Right cardiac atrium (tissue), 5 donors: Measurements from ENCODE around the gene SPEF2. TPM values are rescaled to one million over a fixed set of nuclear protein-coding genes. Genes with fewer than 3 reads are reported as not detected.

Experiments used
- ATAC-seq, 2 donors: fragments of 200-7000 bp; cut with Tn5 transposase; one replicate each; pipeline versions ENCODE4 v1.8.0 to v1.9.1; 2020; ENCODE audit warnings: moderate library complexity in 2 of 2, mild to moderate bottlenecking in 1 of 2
- DNase-seq, 3 donors: peaks; one replicate each; pipeline ENCODE4 v3.0.0-alpha.2; 2020
- H3K27ac ChIP-seq: one replicate; pipeline ENCODE4 v1.5.1; 2013; ENCODE audit warnings: mild to moderate bottlenecking, low read length, control low read depth, moderate library complexity
- H3K27me3 ChIP-seq: one replicate; pipeline ENCODE4 v1.6.1; 2013; ENCODE audit not compliant: control insufficient read depth, insufficient read depth
- H3K4me1 ChIP-seq: one replicate; pipeline ENCODE4 v1.6.1; 2013; ENCODE audit warnings: low read length; ENCODE audit not compliant: control insufficient read depth, insufficient read depth
- H3K4me3 ChIP-seq: one replicate; pipeline ENCODE4 v1.5.1; 2013; ENCODE audit warnings: low read length, control low read depth
- H3K9me3 ChIP-seq: one replicate; pipeline ENCODE4 v1.6.1; 2013; ENCODE audit warnings: low read length; ENCODE audit not compliant: control insufficient read depth
- WGBS: extraction: QIAGEN DNeasy Blood & Tissue Kit; methylation state at CpG from one replicate; pipeline ENCODE4 v1.1.7; 2013; 5-methylcytosine and 5-hydroxymethylcytosine counted together
- intact Hi-C, 4 donors: fragments of 100-400 bp; cut with DNase I; formaldehyde crosslinking; loops; one replicate each; pipeline versions ENCODE4 v1.11.0 to v1.14.0; 2022 to 2023
- polyA plus RNA-seq: library from polyadenylated mRNA; stranded (reverse); fragments of 200-250 nt; gene quantifications from one replicate; pipeline ENCODE4 v1.2.3, GENCODE V29; 2013
- total RNA-seq, 4 donors: library from RNA; stranded (reverse); fragmentation: NEBNext Ultra II Directional; extraction: Animal tissue kit (Norgen Biotek cat#: 25700); gene quantifications; one replicate each; pipeline ENCODE4 v1.2.1, GENCODE V29; 2021
- donor health status: healthy with polysubstance abuse.
- donor health status: DM: no; HTN: yes; CAD: no.
- donor health status: DM: no; HTN: no; CAD: no.
- donor health status: DM: no; HTN: yes; CAD: no; lungs with severe emphysema.
- donor health status: DM: yes; HTN: yes; CAD: no.

The SPEF2 gene
- total and polyA plus RNA-seq, 5 donors: 1.6 to 4.5 (median 1.9) TPM

DNA sequence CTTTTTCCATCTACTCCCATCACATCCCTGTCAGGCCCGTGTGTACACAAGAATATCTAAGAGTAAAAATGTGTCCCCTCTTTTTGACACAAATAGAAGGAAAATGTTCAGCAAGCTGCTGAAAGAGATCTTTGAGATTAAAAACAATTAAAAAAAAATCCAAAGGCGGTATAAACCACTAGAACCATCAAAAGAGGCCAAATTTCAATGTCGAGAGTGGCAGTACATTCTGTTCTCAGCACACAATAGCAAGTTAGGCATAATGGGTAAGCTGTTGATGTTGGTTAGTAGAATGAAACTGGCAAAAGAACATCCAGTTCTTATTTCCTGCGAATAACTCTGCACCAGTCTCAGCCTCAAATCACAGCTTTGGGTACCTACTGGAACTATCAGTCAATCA is 143.9 kb downstream of the SPEF2 start:
- no peaks in the 10 kb centered on the region for H3K9me3 ChIP-seq
- whole genome bisulfite sequencing: 91% methylated on average over 4 of the region's 4 CpGs
- no peaks in the 10 kb centered on the region for H3K27me3 ChIP-seq
- no peak overlapping the region for H3K4me3 ChIP-seq
- ATAC-seq (no peak), DNase-seq (no peak)
- no peaks in the 10 kb centered on the region for H3K4me1 ChIP-seq
- intact Hi-C loops: no loop called here
- no peak overlapping the region for H3K27ac ChIP-seq

DNA sequence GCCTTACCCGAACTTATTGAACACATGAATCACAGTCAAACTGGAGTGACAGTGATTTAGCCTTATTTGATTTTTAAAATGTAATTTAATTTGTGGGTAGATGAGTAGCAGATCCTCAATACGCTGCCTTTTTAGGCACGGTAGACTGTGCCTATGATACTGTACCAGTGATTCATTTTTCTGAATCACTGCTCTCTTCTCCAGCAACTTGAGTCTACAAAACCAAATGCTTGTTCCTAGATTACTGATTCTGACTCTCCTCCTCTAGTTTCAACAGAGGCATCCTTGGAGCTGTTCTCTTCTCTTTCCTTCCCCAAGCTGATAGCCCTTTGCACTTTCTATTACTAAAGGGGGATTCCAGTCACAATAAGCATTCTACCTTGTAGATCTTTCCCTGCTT is 144.7 kb downstream of the SPEF2 start:
- 91% methylated on average over 3 of the region's 3 CpGs for WGBS
- DNase-seq: no peak
- H3K4me1 ChIP-seq: no peaks in the 10 kb centered on the region
- H3K27ac ChIP-seq: no peak overlapping the region
- no peak for ATAC-seq
- H3K4me3 ChIP-seq: no peak overlapping the region
- H3K27me3 ChIP-seq: no peaks in the 10 kb centered on the region
- no peaks in the 10 kb centered on the region for H3K9me3 ChIP-seq
- intact Hi-C loops: no loop called here

DNA sequence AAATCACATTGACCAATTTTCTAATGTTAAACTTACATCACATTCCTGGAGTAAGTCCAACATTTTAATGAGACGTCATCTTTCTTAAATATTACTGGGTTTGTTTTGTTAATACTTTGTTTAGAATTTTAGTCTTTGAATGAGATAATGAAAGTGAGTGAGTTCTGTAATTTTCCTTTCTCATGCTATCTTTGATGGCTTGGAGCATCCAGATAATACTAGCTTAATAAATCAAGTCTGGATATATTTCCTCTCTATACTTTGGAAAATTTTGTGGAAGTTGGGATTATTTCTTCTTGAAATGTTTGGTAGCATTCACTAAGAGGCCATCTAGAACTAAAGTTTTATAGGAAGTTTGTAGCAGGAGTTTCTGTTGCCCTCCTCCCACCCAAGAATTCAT is 148.3 kb downstream of the SPEF2 start:
- no peak overlapping the region for H3K4me3 ChIP-seq
- ATAC-seq (no peak), DNase-seq (no peak)
- H3K9me3 ChIP-seq: peaks cover 2% of the 10 kb centered on the region
- no peaks in the 10 kb centered on the region for H3K4me1 ChIP-seq
- 38% methylated on average over 1 of the region's 1 CpG for whole genome bisulfite sequencing
- H3K27me3 ChIP-seq: no peaks in the 10 kb centered on the region
- intact Hi-C loops: no loop called here
- no peak overlapping the region for H3K27ac ChIP-seq

DNA sequence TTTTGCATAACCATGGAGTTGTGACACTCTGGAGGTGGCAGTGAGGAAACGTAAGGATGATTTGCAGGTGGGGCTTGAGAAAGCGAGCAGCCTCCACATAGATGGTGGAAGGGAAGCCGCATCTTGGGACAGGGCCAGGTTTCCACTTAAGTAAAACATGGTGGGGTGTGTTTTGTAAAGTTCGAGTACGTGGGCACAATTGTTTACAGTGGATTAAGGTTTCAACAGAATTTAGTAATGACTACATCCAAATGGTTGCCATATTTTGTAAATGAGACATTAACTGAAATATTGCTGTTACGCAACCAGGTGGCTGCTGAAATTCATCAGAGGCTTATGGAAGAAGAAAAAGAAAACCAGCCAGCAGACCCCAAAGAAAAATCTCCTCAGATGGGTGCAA is 153.6 kb downstream of the SPEF2 start:
- whole genome bisulfite sequencing: 83% methylated on average over 6 of the region's 6 CpGs
- no peak for ATAC-seq
- DNase-seq: no peak
- intact Hi-C loops: loop anchor here in 1 of 4 donors (10.0 kb wide), 1 partner anchor 154 kb away; no protein-coding TSS in a partner anchor
- no peaks in the 10 kb centered on the region for H3K27me3 ChIP-seq
- H3K4me1 ChIP-seq: no peaks in the 10 kb centered on the region
- no peak overlapping the region for H3K4me3 ChIP-seq
- H3K9me3 ChIP-seq: peaks cover 7% of the 10 kb centered on the region
- H3K27ac ChIP-seq: no peak overlapping the region

DNA sequence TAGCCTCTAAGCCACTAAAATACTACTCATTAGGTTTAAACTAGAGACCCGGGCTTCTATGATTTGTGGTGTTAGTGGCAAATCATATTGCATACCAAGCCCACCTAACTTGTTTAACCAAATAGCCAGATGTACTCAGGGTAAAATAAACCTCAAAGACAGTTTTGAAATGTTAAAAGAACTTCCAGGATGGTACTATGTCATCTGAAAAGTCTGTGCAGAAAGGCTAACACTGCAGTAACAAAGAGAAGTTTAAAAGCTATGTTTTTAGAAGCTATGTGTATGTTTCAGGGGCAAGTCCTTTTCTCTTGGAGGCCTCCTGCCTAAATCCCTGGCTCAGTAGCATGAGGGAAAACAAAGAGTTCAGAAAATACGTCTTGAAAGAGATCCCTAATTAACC is 154.2 kb downstream of the SPEF2 start:
- no peak for DNase-seq
- Histone ChIP-seq H3K27me3 (no peaks in the 10 kb centered on the region), H3K9me3 (peaks cover 7% of the 10 kb centered on the region), H3K4me1 (no peaks in the 10 kb centered on the region), H3K4me3 (no peak overlapping the region), H3K27ac (no peak overlapping the region)
- no peak for ATAC-seq
- 70% methylated on average over 2 of the region's 2 CpGs for WGBS
- intact Hi-C loops: loop anchor here in 1 of 4 donors (10.0 kb wide), 1 partner anchor 153 kb away; no protein-coding TSS in a partner anchor

DNA sequence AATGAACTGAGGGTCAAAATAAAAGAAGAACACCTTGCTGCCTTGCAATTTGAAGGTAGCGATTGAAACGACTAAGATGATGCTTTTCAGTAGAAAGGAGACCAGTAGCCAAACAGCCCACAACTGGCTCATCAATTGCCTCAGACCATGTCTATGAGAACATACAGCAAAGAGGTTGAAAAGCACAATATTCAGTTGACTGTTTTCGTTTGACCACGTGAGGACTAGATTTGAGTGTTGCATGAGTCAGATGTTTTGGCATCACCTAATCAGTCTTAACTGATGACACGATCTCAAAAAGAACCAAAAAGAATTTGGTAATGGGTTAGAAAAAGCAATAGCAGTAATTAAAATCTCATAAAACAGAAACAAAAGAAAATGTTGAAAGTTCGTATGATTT is 156.3 kb downstream of the SPEF2 start:
- Histone ChIP-seq H3K27me3 (no peaks in the 10 kb centered on the region), H3K4me1 (no peaks in the 10 kb centered on the region), H3K27ac (no peak overlapping the region), H3K9me3 (peaks cover 7% of the 10 kb centered on the region), H3K4me3 (no peak overlapping the region)
- WGBS: 79% methylated on average over 6 of the region's 6 CpGs
- DNase-seq: no peak
- intact Hi-C loops: loop anchor here in 1 of 4 donors (10.0 kb wide), 1 partner anchor 151 kb away; no protein-coding TSS in a partner anchor
- no peak for ATAC-seq

DNA sequence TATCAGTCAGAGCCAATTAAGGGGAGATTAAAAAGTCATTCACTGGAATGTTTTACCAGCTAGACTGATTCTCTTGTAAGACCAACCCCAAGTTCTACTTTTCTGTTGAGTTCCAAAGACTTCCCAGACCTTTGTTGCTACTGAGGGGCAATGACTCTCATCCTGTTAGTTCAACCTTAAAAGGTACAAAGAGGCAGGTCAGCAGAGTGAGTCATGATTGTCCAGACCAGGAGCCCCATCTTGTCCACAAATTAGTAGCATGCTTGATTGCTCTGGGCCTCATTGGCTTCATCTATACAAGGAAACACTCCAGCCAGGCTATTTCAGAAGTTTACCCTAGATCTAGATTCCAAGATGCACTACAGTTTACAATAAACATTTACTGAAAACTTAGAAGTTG is 159.1 kb downstream of the SPEF2 start:
- Histone ChIP-seq H3K4me3 (no peak overlapping the region), H3K27ac (no peak overlapping the region), H3K9me3 (peaks cover 4% of the 10 kb centered on the region), H3K4me1 (no peaks in the 10 kb centered on the region), H3K27me3 (no peaks in the 10 kb centered on the region)
- DNase-seq (no peak), ATAC-seq (no peak)
- intact Hi-C loops: loop anchor here (2.0 to 10.0 kb wide), 3 partner anchors 144 to 151 kb away; no protein-coding TSS in a partner anchor

DNA sequence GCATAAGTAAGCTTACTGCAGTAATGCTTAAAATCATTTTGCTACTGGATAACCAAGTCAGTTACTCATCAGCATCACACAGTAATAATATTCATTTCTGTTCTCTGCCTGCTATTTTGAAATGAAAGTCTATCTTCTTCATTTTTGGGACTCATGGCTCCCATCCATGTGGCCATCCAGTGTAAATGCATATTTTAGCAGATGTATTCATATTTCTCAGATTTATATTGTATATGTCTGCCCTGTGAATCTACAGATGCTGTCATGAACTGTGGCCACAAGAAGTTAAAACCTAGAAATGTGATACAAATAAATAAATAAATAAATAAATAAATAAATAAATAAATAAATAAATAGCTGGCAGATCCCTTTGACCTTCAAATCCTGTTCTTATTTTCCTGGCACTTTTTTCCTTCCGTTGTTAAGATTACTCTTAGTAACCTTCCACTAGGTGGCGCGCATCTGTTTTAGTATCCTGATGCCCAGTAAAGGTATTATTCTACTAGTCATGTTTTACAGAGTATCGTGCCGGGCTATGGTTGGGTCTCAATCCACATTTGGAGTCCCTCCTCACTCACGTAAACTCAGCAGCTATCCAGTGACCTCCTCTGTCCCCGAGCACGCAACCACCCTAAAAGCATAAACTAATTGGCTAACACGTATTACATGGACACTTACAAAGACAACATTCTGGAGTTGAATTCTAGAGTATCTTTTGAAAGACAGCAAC is 159.9 kb downstream of the SPEF2 start:
- intact Hi-C loops: loop anchor here (2.0 to 10.0 kb wide), 3 partner anchors 143 to 150 kb away; no protein-coding TSS in a partner anchor
- H3K4me1 ChIP-seq: no peaks in the 10 kb centered on the region
- H3K27ac ChIP-seq: no peak overlapping the region
- WGBS: 28% methylated on average over 9 of the region's 9 CpGs
- H3K27me3 ChIP-seq: no peaks in the 10 kb centered on the region
- H3K4me3 ChIP-seq: no peak overlapping the region
- ATAC-seq: peak; percentile 40
- peak in 2 of 3 donors; percentile 51 to 78 for DNase-seq
- peaks cover 2% of the 10 kb centered on the region for H3K9me3 ChIP-seq

DNA sequence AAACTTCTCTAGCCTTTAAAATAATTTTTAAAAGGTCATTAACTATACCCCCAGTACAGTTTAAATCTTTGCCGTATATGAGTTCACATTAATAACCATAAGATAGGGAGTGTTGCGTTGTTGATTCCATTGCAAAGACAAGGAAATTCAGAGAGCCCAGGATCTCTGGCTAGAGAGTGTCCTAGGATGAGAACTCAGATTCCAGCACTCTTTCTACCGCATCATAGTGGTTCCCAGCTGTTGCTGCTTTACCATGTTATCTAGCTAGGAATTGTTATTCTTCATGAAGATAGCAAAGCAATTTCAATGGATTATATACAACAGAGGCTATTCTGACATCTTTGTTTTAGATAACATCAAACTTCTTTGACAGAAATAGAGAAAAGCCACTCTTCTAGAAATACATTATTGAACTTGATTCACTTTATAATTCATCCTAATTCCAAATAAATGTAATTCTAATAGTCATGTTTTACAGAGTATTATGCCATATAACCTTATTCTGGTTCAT is 160.7 kb downstream of the SPEF2 start:
- 81% methylated on average over 3 of the region's 3 CpGs for WGBS
- intact Hi-C loops: loop anchor here in 3 of 4 donors (5.0 to 10.0 kb wide), 2 partner anchors 146 to 149 kb away; no protein-coding TSS in a partner anchor
- DNase-seq (no peak), ATAC-seq (no peak)
- H3K4me3 ChIP-seq: no peak overlapping the region
- H3K27ac ChIP-seq: no peak overlapping the region
- H3K27me3 ChIP-seq: no peaks in the 10 kb centered on the region
- H3K9me3 ChIP-seq: peaks cover 2% of the 10 kb centered on the region
- H3K4me1 ChIP-seq: no peaks in the 10 kb centered on the region

DNA sequence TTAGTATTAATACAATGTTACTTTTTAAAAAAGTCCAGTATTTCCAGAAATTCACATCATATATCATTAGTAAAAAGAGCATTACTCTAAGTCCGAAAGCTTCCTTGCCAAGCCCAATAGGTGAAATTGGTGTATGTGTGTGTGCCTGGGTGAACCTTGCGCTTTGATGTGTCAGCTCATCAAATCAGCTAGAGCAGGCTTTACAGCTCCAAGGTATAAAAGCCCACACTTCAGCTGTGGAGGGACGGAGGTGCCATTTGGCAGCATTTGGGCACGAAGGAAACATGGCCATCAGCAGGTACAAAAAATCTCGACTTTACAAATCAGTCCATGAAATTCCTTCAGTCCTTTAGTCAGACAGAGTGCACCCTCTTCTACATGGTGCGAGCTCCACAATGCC is 162.6 kb downstream of the SPEF2 start:
- 92% methylated on average over 6 of the region's 6 CpGs for WGBS
- no peak overlapping the region for H3K27ac ChIP-seq

DNA sequence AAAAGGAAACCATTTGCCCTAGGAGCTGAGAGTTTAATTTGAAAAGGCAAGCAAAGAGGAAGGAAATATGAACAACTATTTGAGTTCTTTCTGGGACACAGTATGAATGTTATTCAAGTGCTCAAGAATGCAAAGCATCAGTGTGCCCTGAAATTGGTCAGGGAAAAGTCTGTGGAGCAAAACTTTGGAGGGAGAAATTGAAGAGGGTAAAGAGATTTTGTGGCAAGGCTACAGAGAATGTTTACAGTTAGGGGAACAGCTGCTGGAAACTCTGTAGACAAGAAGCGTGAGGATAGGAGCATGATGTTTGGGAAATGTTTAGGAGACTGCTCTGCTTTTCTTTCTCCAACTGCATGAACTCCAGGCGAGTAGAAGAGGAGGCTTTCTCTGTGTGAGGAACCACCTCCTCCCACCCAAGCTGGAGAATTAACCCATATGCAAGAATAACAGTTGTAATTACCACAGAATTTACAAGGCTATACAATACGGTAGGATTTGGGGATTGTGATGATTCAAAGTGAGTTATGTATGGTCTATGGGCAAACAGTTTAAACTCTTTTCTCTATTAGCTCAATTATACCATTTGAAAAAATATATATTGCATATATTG is 163.6 kb downstream of the SPEF2 start:
- Histone ChIP-seq H3K4me3 (no peak overlapping the region), H3K27ac (peak overlapping the region; percentile 5), H3K27me3 (no peaks in the 10 kb centered on the region), H3K9me3 (no peaks in the 10 kb centered on the region), H3K4me1 (no peaks in the 10 kb centered on the region)
- intact Hi-C loops: no loop called here
- 47% methylated on average over 3 of the region's 3 CpGs for WGBS
- no peak for ATAC-seq
- DNase-seq: no peak

More for the DNA sequence above, 162.6 kb downstream of the SPEF2 start:
- Histone ChIP-seq H3K27me3 (no peaks in the 10 kb centered on the region), H3K4me3 (no peak overlapping the region), H3K4me1 (no peaks in the 10 kb centered on the region), H3K9me3 (no peaks in the 10 kb centered on the region)
- intact Hi-C loops: no loop called here
- no peak for ATAC-seq
- DNase-seq: no peak
